ENCODE measurements around the gene PNRC2.

DNA sequence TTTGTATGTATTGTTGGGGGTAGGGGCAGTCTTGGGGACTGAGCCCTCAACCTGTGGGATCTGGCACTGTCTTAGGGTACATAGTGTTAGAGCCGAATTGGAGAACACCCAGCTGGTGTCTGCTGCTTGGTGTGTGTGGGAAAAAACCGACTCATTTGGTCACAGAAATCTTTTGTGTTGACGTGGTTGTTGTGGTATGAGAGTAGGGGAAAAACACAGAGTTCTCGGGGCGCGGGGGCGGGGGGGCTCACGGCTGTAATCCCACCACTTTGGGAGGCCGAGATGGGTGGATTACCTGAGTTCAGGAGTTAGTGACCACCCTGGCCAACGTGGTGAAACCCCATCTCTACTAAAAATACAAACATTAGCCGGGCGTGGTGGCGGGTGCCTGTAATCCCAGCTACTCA is 35.8 kb downstream of the PNRC2 start:
- TF ChIP-seq, protein P1, sequence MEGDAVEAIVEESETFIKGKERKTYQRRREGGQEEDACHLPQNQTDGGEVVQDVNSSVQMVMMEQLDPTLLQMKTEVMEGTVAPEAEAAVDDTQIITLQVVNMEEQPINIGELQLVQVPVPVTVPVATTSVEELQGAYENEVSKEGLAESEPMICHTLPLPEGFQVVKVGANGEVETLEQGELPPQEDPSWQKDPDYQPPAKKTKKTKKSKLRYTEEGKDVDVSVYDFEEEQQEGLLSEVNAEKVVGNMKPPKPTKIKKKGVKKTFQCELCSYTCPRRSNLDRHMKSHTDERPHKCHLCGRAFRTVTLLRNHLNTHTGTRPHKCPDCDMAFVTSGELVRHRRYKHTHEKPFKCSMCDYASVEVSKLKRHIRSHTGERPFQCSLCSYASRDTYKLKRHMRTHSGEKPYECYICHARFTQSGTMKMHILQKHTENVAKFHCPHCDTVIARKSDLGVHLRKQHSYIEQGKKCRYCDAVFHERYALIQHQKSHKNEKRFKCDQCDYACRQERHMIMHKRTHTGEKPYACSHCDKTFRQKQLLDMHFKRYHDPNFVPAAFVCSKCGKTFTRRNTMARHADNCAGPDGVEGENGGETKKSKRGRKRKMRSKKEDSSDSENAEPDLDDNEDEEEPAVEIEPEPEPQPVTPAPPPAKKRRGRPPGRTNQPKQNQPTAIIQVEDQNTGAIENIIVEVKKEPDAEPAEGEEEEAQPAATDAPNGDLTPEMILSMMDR (IDR thresholded peaks at IDR 0.05) = no peak
- TF ChIP-seq POLR2A (IDR thresholded peaks at IDR 0.05) = no peak
